DOHH2 (cell line): ENCODE measurements around the gene GCH1.
"Not testable (repeated sequence)": the region's sequence is repeated elsewhere in the genome, so short reads cannot be mapped to it uniquely, and the experiment has no call there.

Experiments
- H3F3A ChIP-seq: fragments of 200-600 bp; sonication (generic), shearing (Covaris generic); 2 replicates; pipeline ENCODE4 v1.6.0; 2016; ENCODE audit warnings: antibody characterized with exemption, mild to moderate bottlenecking; ENCODE audit not compliant: control insufficient read depth, insufficient read depth
- H3K27ac ChIP-seq: fragments of 200-600 bp; sonication (generic); 2 replicates; pipeline ENCODE4 v1.5.1; 2014; ENCODE audit warnings: low read depth, mild to moderate bottlenecking, low read length, moderate library complexity
- H3K27me3 ChIP-seq: fragments of 200-600 bp; sonication (generic); 2 replicates; pipeline ENCODE4 v1.6.1; 2014; ENCODE audit warnings: mild to moderate bottlenecking, low read length, mixed read lengths; ENCODE audit not compliant: control insufficient read depth
- H3K36me3 ChIP-seq: fragments of 200-600 bp; sonication (generic); 2 replicates; pipeline ENCODE4 v1.6.1; 2014; ENCODE audit warnings: mild to moderate bottlenecking, low read length, moderate library complexity, mixed read lengths; ENCODE audit not compliant: control insufficient read depth
- H3K4me1 ChIP-seq: fragments of 200-600 bp; sonication (generic); 2 replicates; pipeline ENCODE4 v1.6.1; 2014; ENCODE audit warnings: mild to moderate bottlenecking, low read length, mixed read lengths; ENCODE audit not compliant: control insufficient read depth
- H3K4me2 ChIP-seq: fragments of 200-600 bp; sonication (generic); 2 replicates; pipeline ENCODE4 v1.6.0; 2014; ENCODE audit warnings: mild to moderate bottlenecking, low read length, moderate library complexity
- H3K4me3 ChIP-seq: fragments of 200-600 bp; sonication (generic); 2 replicates; pipeline ENCODE4 v1.5.1; 2014; ENCODE audit warnings: mild to moderate bottlenecking, low read length, mixed read lengths
- H3K79me2 ChIP-seq: fragments of 200-600 bp; sonication (generic); 2 replicates; pipeline ENCODE4 v1.6.1; 2014; ENCODE audit warnings: mild to moderate bottlenecking, low read length, mixed read lengths; ENCODE audit not compliant: control insufficient read depth
- H3K9me2 ChIP-seq: fragments of 200-600 bp; sonication (generic); replicated peaks from 2 replicates; pipeline ENCODE4 v1.6.1; 2014; ENCODE audit warnings: mild to moderate bottlenecking, low read length, mixed read lengths; ENCODE audit not compliant: control insufficient read depth
- H3K9me3 ChIP-seq: fragments of 200-600 bp; sonication (generic); 2 replicates; pipeline ENCODE4 v1.6.1; 2014; ENCODE audit warnings: antibody characterized with exemption, low read length, mixed read lengths; ENCODE audit not compliant: control insufficient read depth, insufficient read depth
- H4K20me1 ChIP-seq: fragments of 200-600 bp; sonication (generic); 2 replicates; pipeline ENCODE4 v1.6.0; 2014; ENCODE audit warnings: low read depth, mild to moderate bottlenecking, antibody characterized with exemption, low read length, moderate library complexity; ENCODE audit not compliant: control insufficient read depth, insufficient read depth
- CTCF ChIP-seq: fragments of 200-600 bp; sonication (generic); IDR thresholded peaks from one replicate; pipeline ENCODE4 v1.5.1; 2014; ENCODE audit warnings: antibody characterized with exemption, mild to moderate bottlenecking, low read depth, low read length; ENCODE audit not compliant: poor library complexity, severe bottlenecking
- EZH2phosphoT487 ChIP-seq: fragments of 200-600 bp; sonication (generic); IDR thresholded peaks from 2 replicates; pipeline ENCODE4 v1.6.1; 2017; ENCODE audit warnings: borderline replicate concordance, mild to moderate bottlenecking, antibody characterized with exemption, low read length, moderate library complexity, mixed read lengths

GCH1 gene

GRCh38 chr14:54803926-54804537, 98.6 kb downstream of the GCH1 start:
- Histone ChIP-seq H3K79me2 (no peaks in the 10 kb centered on the region), H3K4me1 (peaks cover 8% of the 10 kb centered on the region), H3K9me2 (no peaks in the 10 kb centered on the region), H3K4me2 (no peak overlapping the region), H3F3A (no peaks in the 10 kb centered on the region), H3K9me3 (no peaks in the 10 kb centered on the region), H3K36me3 (no peaks in the 10 kb centered on the region), H4K20me1 (no peaks in the 10 kb centered on the region), H3K4me3 (no peak overlapping the region), H3K27me3 (peaks cover 10% of the 10 kb centered on the region; the same call in 1 of the 2 replicates), H3K27ac (no peak overlapping the region)
- TF ChIP-seq EZH2phosphoT487 (no peak), CTCF (no peak)

DNA sequence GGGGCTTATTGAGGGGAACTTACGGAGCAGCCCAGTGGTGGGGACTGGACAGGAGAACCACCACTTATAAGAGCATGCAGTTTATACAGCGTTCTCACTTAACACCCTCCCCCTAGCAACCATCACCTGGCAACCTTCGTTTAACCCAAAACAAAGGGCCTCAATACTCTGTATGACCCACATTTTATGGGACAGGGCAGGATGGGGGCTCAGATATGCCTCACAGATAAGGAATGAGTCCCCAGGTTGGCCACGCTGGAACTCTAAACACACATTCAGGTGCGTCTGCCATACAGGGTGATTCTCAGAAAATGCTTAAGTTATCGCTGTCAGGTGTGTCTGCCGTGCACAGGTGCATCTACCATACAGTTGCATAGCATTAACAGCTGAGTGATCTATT, 99.2 kb downstream of the GCH1 start:
- H3K4me1 ChIP-seq, result peaks cover 8% of the 10 kb centered on the region
- no peak overlapping the region for H3K4me2 ChIP-seq
- no peaks in the 10 kb centered on the region for H3K9me2 ChIP-seq
- no peak overlapping the region for H3K27ac ChIP-seq
- H3K79me2 ChIP-seq, result no peaks in the 10 kb centered on the region
- TF ChIP-seq CTCF (no peak), EZH2phosphoT487 (no peak)
- H3F3A ChIP-seq, result no peaks in the 10 kb centered on the region
- no peaks in the 10 kb centered on the region for H3K9me3 ChIP-seq
- no peak overlapping the region for H3K4me3 ChIP-seq
- no peaks in the 10 kb centered on the region for H3K36me3 ChIP-seq
- peaks cover 10% of the 10 kb centered on the region; the same call in 1 of the 2 replicates for H3K27me3 ChIP-seq
- H4K20me1 ChIP-seq, result no peaks in the 10 kb centered on the region

- not testable (repeated sequence) for H3K36me3 ChIP-seq, H3K79me2 ChIP-seq, H3K27ac ChIP-seq, H3K9me2 ChIP-seq, H3K4me1 ChIP-seq, H3K9me3 ChIP-seq, H3K4me2 ChIP-seq, H3K4me3 ChIP-seq, H4K20me1 ChIP-seq, H3F3A ChIP-seq
- H3K27me3 ChIP-seq, result peaks cover 10% of the 10 kb centered on the region; the same call in 1 of the 2 replicates
Measured at GRCh38 chr14:54801482-54801881, 101.1 kb downstream of the GCH1 start.

GRCh38 chr14:54798465-54799124, 104.0 kb downstream of the GCH1 start:
- Histone ChIP-seq H3K9me3 (peaks cover 12% of the 10 kb centered on the region; the same call in 1 of the 2 replicates), H3K4me1 (no peaks in the 10 kb centered on the region), H3K4me2 (no peak overlapping the region), H4K20me1 (no peaks in the 10 kb centered on the region), H3K36me3 (no peaks in the 10 kb centered on the region), H3K27me3 (peaks cover 7% of the 10 kb centered on the region; the same call in 1 of the 2 replicates), H3K4me3 (no peak overlapping the region), H3F3A (no peaks in the 10 kb centered on the region), H3K27ac (no peak overlapping the region), H3K9me2 (no peaks in the 10 kb centered on the region), H3K79me2 (no peaks in the 10 kb centered on the region)
- TF ChIP-seq CTCF, result no peak
- no peak for TF ChIP-seq EZH2phosphoT487
